HG03432 (cell line): ENCODE measurements around the gene RASA1.
A peak's percentile ranks its signal among the peaks of the same experiment; 100 is the strongest.
"Not testable (repeated sequence)": the region's sequence is repeated elsewhere in the genome, so short reads cannot be mapped to it uniquely, and the experiment has no call there.

ENCODE experiments used
- ATAC-seq: cut with Tn5 transposase; IDR thresholded peaks from one replicate; pipeline ENCODE4 v1.9.1; 2021; ENCODE audit warnings: mild to moderate bottlenecking, moderate library complexity; ENCODE audit not compliant: unreplicated experiment

RASA1 gene

GRCh38 chr5:87267574-87268125, at the start of gene RASA1:
Gene RASA1 (plus strand): TSS chr5:87267883. CDS start chr5:87268452, 569 bp downstream.
- ATAC-seq, result peak; percentile 64

- no peak for ATAC-seq
Observed at GRCh38 chr5:87229780-87230179, 37.9 kb upstream of the RASA1 start.

GRCh38 chr5:87231037-87231808, 36.5 kb upstream of the RASA1 start:
- peak; percentile 95 for ATAC-seq

GRCh38 chr5:87233143-87233542, 34.5 kb upstream of the RASA1 start:
- ATAC-seq, result no peak

- no peak for ATAC-seq
Observed at GRCh38 chr5:87241555-87241954, 26.1 kb upstream of the RASA1 start.

- no peak for ATAC-seq
Observed at GRCh38 chr5:87242242-87242641, 25.4 kb upstream of the RASA1 start.

- peak; percentile 44 for ATAC-seq
Observed at GRCh38 chr5:87243161-87243844, 24.4 kb upstream of the RASA1 start.

- no peak for ATAC-seq
Observed at GRCh38 chr5:87245451-87245850, 22.2 kb upstream of the RASA1 start.

GRCh38 chr5:87246061-87246460, 21.6 kb upstream of the RASA1 start:
- ATAC-seq, result no peak

- no peak for ATAC-seq
Observed at GRCh38 chr5:87252283-87252605, 15.4 kb upstream of the RASA1 start.

GRCh38 chr5:87254035-87254434, 13.6 kb upstream of the RASA1 start:
- ATAC-seq, result no peak

GRCh38 chr5:87258507-87258906, 9.2 kb upstream of the RASA1 start:
- no peak for ATAC-seq

- ATAC-seq, result no peak
Observed at GRCh38 chr5:87260604-87261192, 7.0 kb upstream of the RASA1 start.

GRCh38 chr5:87263498-87263897, 4.2 kb upstream of the RASA1 start:
- no peak for ATAC-seq

- peak; percentile 20 for ATAC-seq
Observed at GRCh38 chr5:87266914-87267573, 639 bp upstream of the RASA1 start.

- peak; percentile 63 for ATAC-seq
Observed at GRCh38 chr5:87268126-87268969, 665 bp downstream of the RASA1 start.

GRCh38 chr5:87268970-87269377, 1.3 kb downstream of the RASA1 start:
- no peak for ATAC-seq

- not testable (repeated sequence) for ATAC-seq
Observed at GRCh38 chr5:87270888-87271287, 3.2 kb downstream of the RASA1 start.

- no peak for ATAC-seq
Observed at GRCh38 chr5:87276655-87277054, 9.0 kb downstream of the RASA1 start.

GRCh38 chr5:87277279-87277835, 9.7 kb downstream of the RASA1 start:
- ATAC-seq, result no peak
